Glutamatergic neuron (in vitro differentiated cells): ENCODE measurements around the gene SUGCT. TPM values are rescaled to one million over a fixed set of nuclear protein-coding genes. Genes with fewer than 3 reads are reported as not detected.

Experiments
- DNase-seq: peaks from one replicate; pipeline ENCODE4 v3.0.0; 2022
- H3K27ac Mint-ChIP-seq: one replicate; pipeline ENCODE4 v1.8.0; 2020; ENCODE audit warnings: mild to moderate bottlenecking, mixed read lengths, inconsistent platforms; ENCODE audit not compliant: unreplicated experiment
- H3K27me3 Mint-ChIP-seq: one replicate; pipeline ENCODE4 v1.8.0; 2020; ENCODE audit warnings: mild to moderate bottlenecking, moderate library complexity, mixed read lengths, inconsistent platforms; ENCODE audit not compliant: unreplicated experiment
- H3K36me3 Mint-ChIP-seq: one replicate; pipeline ENCODE4 v1.8.0; 2020; ENCODE audit warnings: mild to moderate bottlenecking, mixed read lengths, inconsistent platforms; ENCODE audit not compliant: unreplicated experiment
- H3K4me1 Mint-ChIP-seq: one replicate; pipeline ENCODE4 v1.8.0; 2020; ENCODE audit warnings: mild to moderate bottlenecking, low read depth, mixed read lengths, inconsistent platforms; ENCODE audit not compliant: unreplicated experiment
- H3K4me3 Mint-ChIP-seq: one replicate; pipeline ENCODE4 v1.8.0; 2020; ENCODE audit warnings: mild to moderate bottlenecking, mixed read lengths, inconsistent platforms; ENCODE audit not compliant: unreplicated experiment
- H3K9me3 Mint-ChIP-seq: one replicate; pipeline ENCODE4 v1.8.0; 2020; ENCODE audit warnings: mild to moderate bottlenecking, moderate library complexity, mixed read lengths, inconsistent platforms; ENCODE audit not compliant: unreplicated experiment
- CTCF ChIP-seq: fragments of 200-600 bp; sonication (generic); IDR thresholded peaks from one replicate; pipeline ENCODE4 v1.5.0; 2021; ENCODE audit not compliant: partially characterized antibody, unreplicated experiment
- total RNA-seq: library from RNA; stranded (reverse); fragmentation: NEBNext Ultra II Directional; extraction: Animal tissue kit (Norgen Biotek cat#: 25700); gene quantifications from one replicate; pipeline ENCODE4 v1.2.1, GENCODE V29; 2021; ENCODE audit not compliant: unreplicated experiment

The SUGCT gene
- total RNA-seq, 1 donor from 2014 or later: 1.2 TPM

GRCh38 chr7:40722242-40722641, 587.4 kb downstream of the SUGCT start:
- H3K9me3 Mint-ChIP-seq: no peaks in the 10 kb centered on the region
- H3K27ac Mint-ChIP-seq: no peak overlapping the region
- no peak for TF ChIP-seq CTCF
- no peaks in the 10 kb centered on the region for H3K36me3 Mint-ChIP-seq
- H3K27me3 Mint-ChIP-seq: no peaks in the 10 kb centered on the region
- H3K4me3 Mint-ChIP-seq: no peak overlapping the region
- peaks cover 19% of the 10 kb centered on the region for H3K4me1 Mint-ChIP-seq
- DNase-seq: no peak

DNA sequence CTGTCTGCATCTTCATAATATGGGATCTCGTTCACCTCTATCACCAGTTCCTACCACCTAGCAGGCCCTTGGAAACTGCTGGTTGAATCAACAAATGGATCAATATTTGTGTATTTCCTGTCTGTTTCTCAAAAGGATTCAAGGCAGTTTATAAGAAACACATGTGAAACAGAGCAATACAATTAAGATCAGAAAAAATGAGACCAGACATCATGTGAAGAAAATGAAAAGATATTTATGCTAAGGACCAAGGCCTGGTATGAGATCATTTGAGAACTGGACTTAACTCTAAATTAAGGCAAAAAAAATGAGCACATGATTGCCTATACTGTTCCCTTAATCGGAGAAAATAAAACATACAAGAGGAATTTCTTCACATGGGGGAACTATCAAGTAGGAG, 589.0 kb downstream of the SUGCT start:
- H3K27ac Mint-ChIP-seq: no peak overlapping the region
- H3K4me1 Mint-ChIP-seq: peaks cover 14% of the 10 kb centered on the region

GRCh38 chr7:40726559-40726958, 591.8 kb downstream of the SUGCT start:
- no peak for DNase-seq
- H3K9me3 Mint-ChIP-seq: no peaks in the 10 kb centered on the region
- no peaks in the 10 kb centered on the region for H3K27me3 Mint-ChIP-seq
- H3K27ac Mint-ChIP-seq: no peak overlapping the region
- no peak overlapping the region for H3K4me3 Mint-ChIP-seq
- H3K36me3 Mint-ChIP-seq: no peaks in the 10 kb centered on the region
- TF ChIP-seq CTCF: no peak
- peaks cover 7% of the 10 kb centered on the region for H3K4me1 Mint-ChIP-seq

More for the DNA sequence above, 589.0 kb downstream of the SUGCT start:
- Mint-ChIP-seq H3K9me3 (no peaks in the 10 kb centered on the region), H3K36me3 (no peaks in the 10 kb centered on the region), H3K4me3 (no peak overlapping the region), H3K27me3 (no peaks in the 10 kb centered on the region)
- no peak for TF ChIP-seq CTCF
- DNase-seq: no peak

GRCh38 chr7:40733114-40733513, 598.3 kb downstream of the SUGCT start:
- no peaks in the 10 kb centered on the region for H3K9me3 Mint-ChIP-seq
- H3K4me3 Mint-ChIP-seq: no peak overlapping the region
- no peak overlapping the region for H3K27ac Mint-ChIP-seq
- DNase-seq: no peak
- H3K27me3 Mint-ChIP-seq: peaks cover 1% of the 10 kb centered on the region
- H3K4me1 Mint-ChIP-seq: no peaks in the 10 kb centered on the region
- H3K36me3 Mint-ChIP-seq: no peaks in the 10 kb centered on the region
- TF ChIP-seq CTCF: no peak

DNA sequence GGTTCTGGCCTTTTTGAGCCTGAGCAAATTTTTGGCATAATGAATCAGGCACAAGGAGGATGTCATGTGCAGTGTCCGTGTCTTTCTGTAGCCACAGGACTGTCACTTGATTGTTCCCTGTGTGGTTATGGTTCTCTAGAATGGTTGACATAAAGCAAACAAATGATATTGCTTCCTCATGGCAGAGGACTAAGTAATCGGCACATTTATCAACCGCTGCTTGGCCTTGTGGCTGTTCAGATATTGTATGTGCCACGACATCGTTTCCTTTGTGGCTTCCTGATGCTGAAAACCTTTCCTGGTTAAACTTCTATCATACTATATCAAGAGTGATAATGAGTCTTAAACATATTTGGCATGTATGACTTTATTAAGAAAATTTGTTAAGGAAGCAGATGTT, 598.8 kb downstream of the SUGCT start:
- no peak for TF ChIP-seq CTCF
- H3K9me3 Mint-ChIP-seq: no peaks in the 10 kb centered on the region
- no peak for DNase-seq
- H3K4me1 Mint-ChIP-seq: no peaks in the 10 kb centered on the region
- H3K27ac Mint-ChIP-seq: no peak overlapping the region
- H3K27me3 Mint-ChIP-seq: peaks cover 1% of the 10 kb centered on the region
- H3K36me3 Mint-ChIP-seq: no peaks in the 10 kb centered on the region
- no peak overlapping the region for H3K4me3 Mint-ChIP-seq
